ENCODE measurements around the gene ADPRHL1. TPM values are rescaled to one million over a fixed set of nuclear protein-coding genes. Genes with fewer than 3 reads are reported as not detected.

ADPRHL1 gene
- polyA plus RNA-seq, 1 donor (not counting 4 experiments of a cell fraction or from before 2014, with no cell fraction given), result 1.2 TPM

DNA sequence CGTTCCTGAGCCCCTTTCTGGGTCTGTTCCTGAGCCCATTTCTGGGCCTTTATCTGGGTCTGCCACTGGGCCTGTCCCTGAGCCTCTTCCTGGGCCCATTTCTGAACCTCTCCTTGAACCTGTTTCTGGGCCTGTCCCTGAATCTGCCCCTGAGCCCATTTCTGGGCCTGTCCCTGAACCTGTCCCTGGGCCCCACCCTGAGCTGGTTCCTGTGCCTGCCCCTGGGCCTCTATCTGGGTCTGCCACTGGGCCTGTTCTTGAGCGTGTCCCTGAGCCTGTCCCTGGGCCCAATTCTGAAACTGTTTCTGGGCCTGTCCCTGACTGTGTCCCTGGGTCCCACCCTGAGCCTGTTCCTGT is 48.9 kb downstream of the ADPRHL1 start:
- no peak overlapping the region for H3K9ac ChIP-seq (ENCODE audit: control insufficient read depth, extremely low read depth, insufficient read depth, low read length)
- DNase-seq (ENCODE audit: low read depth, low spot score) (no peak), FAIRE-seq (no peak)
- dilution Hi-C loops (cut with MboI; ENCODE audit: extremely low pct_ligation_motif_present, low sequenced_read_pairs), result no loop called here
- H3K27ac ChIP-seq (ENCODE audit: control insufficient read depth, insufficient read depth, low read length), result no peak overlapping the region
- H3K79me2 ChIP-seq (ENCODE audit: control insufficient read depth, insufficient read depth, low read length), result no peaks in the 10 kb centered on the region
- no peak overlapping the region for H2AFZ ChIP-seq (ENCODE audit: control insufficient read depth, low read length)
- no peak for TF ChIP-seq CTCF (optimal IDR thresholded peaks at IDR 0.05 in 1 of 3, IDR thresholded peaks at IDR 0.05 in 1 of 3, conservative IDR thresholded peaks at IDR 0.05 in 1 of 3; ENCODE audit: extremely low read depth in 1 of 3, insufficient read depth in 2 of 3, low read length in 3 of 3)
- no peak for TF ChIP-seq EZH2 (IDR thresholded peaks at IDR 0.05; ENCODE audit: low read length)
- no peaks in the 10 kb centered on the region for H3K36me3 ChIP-seq (ENCODE audit: control insufficient read depth in 2 of 2, extremely low read depth in 1 of 2, insufficient read depth in 2 of 2, low read length in 2 of 2)
- no peaks in the 10 kb centered on the region for H3K9me3 ChIP-seq (ENCODE audit: control insufficient read depth, low read depth, low read length)
- no peak overlapping the region for H3K4me2 ChIP-seq (ENCODE audit: control insufficient read depth, extremely low read depth, insufficient read depth, low read depth, low read length)
- H4K20me1 ChIP-seq (ENCODE audit: control insufficient read depth, extremely low read depth, insufficient read depth, low read length), result no peaks in the 10 kb centered on the region
- H3K4me3 ChIP-seq (ENCODE audit: control insufficient read depth in 2 of 3, extremely low read depth in 1 of 3, insufficient read depth in 2 of 3, low read depth in 1 of 3, low read length in 3 of 3), result no peak overlapping the region
- no peaks in the 10 kb centered on the region for H3K9me1 ChIP-seq (ENCODE audit: control insufficient read depth, extremely low read depth, insufficient read depth, low read length)
- H3K4me1 ChIP-seq (ENCODE audit: control insufficient read depth, extremely low read depth, insufficient read depth, low read length), result no peaks in the 10 kb centered on the region
- peaks cover 50% of the 10 kb centered on the region for H3K27me3 ChIP-seq (ENCODE audit: control insufficient read depth, extremely low read depth, insufficient read depth, low read length)

DNA sequence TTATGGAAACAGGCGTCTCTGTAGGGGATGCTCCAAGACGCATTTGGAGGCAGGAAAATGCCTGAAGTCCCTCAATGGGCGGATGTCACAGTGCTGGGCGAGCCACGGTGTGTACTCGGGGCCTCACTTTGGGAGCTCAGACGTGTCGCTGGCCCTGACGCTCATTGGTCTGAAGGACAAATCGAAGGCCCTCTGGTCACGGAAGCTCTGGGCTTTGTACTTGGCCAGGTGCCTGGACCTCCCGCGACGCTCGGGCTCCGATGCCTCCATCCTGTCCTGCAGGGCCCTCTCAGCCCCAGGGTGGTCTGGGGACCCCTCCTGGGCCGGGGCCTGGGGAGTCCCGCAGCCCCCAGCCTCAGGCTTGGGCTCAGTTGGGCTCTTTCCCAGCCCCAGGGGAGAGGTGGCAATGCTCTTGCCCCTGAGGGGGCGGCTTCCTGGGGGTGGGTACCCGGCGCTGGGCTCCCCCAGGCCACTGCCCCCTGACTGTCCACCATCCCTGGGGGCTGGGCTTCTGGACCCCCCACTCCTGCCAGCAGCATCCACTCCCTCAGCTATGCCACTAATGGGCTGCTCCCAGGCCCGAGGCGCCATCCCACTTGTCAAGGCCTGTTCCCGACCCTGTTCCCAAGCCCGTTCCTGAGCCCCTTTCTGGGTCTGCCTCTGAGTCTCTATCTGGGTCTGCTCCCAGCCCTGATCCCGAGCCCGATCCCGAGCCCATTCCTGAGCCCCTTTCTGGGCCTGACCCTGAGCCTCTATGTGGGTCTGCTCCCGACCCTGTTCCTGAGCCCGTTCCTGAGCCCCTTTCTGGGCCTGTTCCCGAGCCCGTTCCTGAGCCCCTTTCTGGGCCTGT is 49.8 kb downstream of the ADPRHL1 start:
- Histone ChIP-seq H3K4me2 (ENCODE audit: control insufficient read depth, extremely low read depth, insufficient read depth, low read depth, low read length) (no peak overlapping the region), H4K20me1 (ENCODE audit: control insufficient read depth, extremely low read depth, insufficient read depth, low read length) (no peaks in the 10 kb centered on the region), H2AFZ (ENCODE audit: control insufficient read depth, low read length) (no peak overlapping the region), H3K27me3 (ENCODE audit: control insufficient read depth, extremely low read depth, insufficient read depth, low read length) (peaks cover 50% of the 10 kb centered on the region), H3K4me1 (ENCODE audit: control insufficient read depth, extremely low read depth, insufficient read depth, low read length) (no peaks in the 10 kb centered on the region), H3K36me3 (ENCODE audit: control insufficient read depth in 2 of 2, extremely low read depth in 1 of 2, insufficient read depth in 2 of 2, low read length in 2 of 2) (no peaks in the 10 kb centered on the region), H3K79me2 (ENCODE audit: control insufficient read depth, insufficient read depth, low read length) (no peaks in the 10 kb centered on the region), H3K4me3 (ENCODE audit: control insufficient read depth in 2 of 3, extremely low read depth in 1 of 3, insufficient read depth in 2 of 3, low read depth in 1 of 3, low read length in 3 of 3) (no peak overlapping the region), H3K9ac (ENCODE audit: control insufficient read depth, extremely low read depth, insufficient read depth, low read length) (no peak overlapping the region), H3K9me1 (ENCODE audit: control insufficient read depth, extremely low read depth, insufficient read depth, low read length) (no peaks in the 10 kb centered on the region), H3K27ac (ENCODE audit: control insufficient read depth, insufficient read depth, low read length) (no peak overlapping the region), H3K9me3 (ENCODE audit: control insufficient read depth, low read depth, low read length) (no peaks in the 10 kb centered on the region)
- FAIRE-seq (no peak), DNase-seq (ENCODE audit: low read depth, low spot score) (no peak)
- dilution Hi-C loops (cut with MboI; ENCODE audit: extremely low pct_ligation_motif_present, low sequenced_read_pairs), result no loop called here
- TF ChIP-seq EZH2 (IDR thresholded peaks at IDR 0.05; ENCODE audit: low read length) (no peak), CTCF (optimal IDR thresholded peaks at IDR 0.05 in 1 of 3, IDR thresholded peaks at IDR 0.05 in 1 of 3, conservative IDR thresholded peaks at IDR 0.05 in 1 of 3; ENCODE audit: extremely low read depth in 1 of 3, insufficient read depth in 2 of 3, low read length in 3 of 3) (no peak)

Measured in keratinocyte (primary cell).